ENCODE measurements around the gene GCN1. TPM values are rescaled to one million over a fixed set of nuclear protein-coding genes. Genes with fewer than 3 reads are reported as not detected.

Gene GCN1
- total RNA-seq, 1 experiment from 2014 or later, result 181 TPM

DNA sequence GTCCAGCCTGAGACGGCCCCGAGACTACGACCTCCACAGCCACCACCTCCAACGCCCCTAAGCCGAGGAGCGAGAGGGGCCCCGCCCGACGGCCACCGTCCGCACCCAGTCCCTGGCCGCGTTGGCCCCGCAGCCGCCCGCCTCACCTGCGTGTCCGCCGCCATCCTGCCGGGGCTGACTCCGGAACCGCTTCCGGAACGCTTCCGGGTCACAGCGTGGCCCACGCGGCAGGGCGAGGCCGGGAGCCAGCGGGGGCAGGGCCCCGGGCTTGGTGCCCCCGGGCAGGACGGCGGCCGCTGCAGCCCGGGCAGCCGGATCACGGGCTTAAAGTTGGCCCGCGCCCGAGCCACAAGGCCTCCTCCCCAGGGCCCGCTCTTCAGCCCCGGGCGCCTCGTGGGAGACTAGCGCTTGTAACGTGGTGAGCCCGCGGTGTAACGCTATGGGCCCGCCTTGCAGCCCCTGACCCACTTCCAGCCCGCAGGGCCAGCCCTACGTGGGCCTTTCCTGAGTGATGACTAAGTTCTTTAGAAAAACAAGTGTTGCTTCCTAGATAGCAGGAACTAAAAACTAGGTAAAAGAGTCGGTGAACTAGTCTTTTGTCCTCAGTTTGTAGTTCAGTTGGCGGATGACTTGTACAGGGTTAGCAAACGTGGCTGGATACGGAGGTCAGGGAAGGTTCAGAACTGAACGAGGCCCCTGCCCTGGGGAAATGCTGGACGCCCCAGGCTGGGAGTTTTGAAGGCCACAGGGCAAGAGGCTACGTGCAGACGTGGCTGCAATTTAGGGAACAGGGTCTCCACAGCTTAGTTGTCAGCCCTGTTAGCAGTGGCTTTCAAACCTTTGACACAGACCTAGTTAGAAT lies at the start of gene GCN1 (continued):
- TF ChIP-seq, protein P1, sequence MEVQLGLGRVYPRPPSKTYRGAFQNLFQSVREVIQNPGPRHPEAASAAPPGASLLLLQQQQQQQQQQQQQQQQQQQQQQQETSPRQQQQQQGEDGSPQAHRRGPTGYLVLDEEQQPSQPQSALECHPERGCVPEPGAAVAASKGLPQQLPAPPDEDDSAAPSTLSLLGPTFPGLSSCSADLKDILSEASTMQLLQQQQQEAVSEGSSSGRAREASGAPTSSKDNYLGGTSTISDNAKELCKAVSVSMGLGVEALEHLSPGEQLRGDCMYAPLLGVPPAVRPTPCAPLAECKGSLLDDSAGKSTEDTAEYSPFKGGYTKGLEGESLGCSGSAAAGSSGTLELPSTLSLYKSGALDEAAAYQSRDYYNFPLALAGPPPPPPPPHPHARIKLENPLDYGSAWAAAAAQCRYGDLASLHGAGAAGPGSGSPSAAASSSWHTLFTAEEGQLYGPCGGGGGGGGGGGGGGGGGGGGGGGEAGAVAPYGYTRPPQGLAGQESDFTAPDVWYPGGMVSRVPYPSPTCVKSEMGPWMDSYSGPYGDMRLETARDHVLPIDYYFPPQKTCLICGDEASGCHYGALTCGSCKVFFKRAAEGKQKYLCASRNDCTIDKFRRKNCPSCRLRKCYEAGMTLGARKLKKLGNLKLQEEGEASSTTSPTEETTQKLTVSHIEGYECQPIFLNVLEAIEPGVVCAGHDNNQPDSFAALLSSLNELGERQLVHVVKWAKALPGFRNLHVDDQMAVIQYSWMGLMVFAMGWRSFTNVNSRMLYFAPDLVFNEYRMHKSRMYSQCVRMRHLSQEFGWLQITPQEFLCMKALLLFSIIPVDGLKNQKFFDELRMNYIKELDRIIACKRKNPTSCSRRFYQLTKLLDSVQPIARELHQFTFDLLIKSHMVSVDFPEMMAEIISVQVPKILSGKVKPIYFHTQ (CRISPR knock-in tag; IDR thresholded peaks at IDR 0.05), result peak; percentile 86
- 0 out of 2 replicates have a peak, but pooled peaks have one; percentile 69 for TF ChIP-seq CBFB (CRISPR knock-in tag; IDR thresholded peaks at IDR 0.05; ENCODE audit: low read depth)
- peak; percentile 91 for TF ChIP-seq SP1 (CRISPR knock-in tag; conservative IDR thresholded peaks at IDR 0.05)
- TF ChIP-seq IRF2 (CRISPR knock-in tag; IDR thresholded peaks at IDR 0.05; ENCODE audit: borderline replicate concordance, low read depth), result 0 out of 2 replicates have a peak, but pooled peaks have one; percentile 30
- TF ChIP-seq, protein P2, sequence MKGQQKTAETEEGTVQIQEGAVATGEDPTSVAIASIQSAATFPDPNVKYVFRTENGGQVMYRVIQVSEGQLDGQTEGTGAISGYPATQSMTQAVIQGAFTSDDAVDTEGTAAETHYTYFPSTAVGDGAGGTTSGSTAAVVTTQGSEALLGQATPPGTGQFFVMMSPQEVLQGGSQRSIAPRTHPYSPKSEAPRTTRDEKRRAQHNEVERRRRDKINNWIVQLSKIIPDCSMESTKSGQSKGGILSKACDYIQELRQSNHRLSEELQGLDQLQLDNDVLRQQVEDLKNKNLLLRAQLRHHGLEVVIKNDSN (CRISPR knock-in tag; IDR thresholded peaks at IDR 0.05), result peak; percentile 61; the same call in 1 of the 2 replicates
- no peak for TF ChIP-seq ZNF232 (CRISPR knock-in tag; IDR thresholded peaks at IDR 0.05)
- TF ChIP-seq, protein P3, sequence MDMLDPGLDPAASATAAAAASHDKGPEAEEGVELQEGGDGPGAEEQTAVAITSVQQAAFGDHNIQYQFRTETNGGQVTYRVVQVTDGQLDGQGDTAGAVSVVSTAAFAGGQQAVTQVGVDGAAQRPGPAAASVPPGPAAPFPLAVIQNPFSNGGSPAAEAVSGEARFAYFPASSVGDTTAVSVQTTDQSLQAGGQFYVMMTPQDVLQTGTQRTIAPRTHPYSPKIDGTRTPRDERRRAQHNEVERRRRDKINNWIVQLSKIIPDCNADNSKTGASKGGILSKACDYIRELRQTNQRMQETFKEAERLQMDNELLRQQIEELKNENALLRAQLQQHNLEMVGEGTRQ (CRISPR knock-in tag; IDR thresholded peaks at IDR 0.05), result peak; percentile 70
- TF ChIP-seq HMGA2 (CRISPR knock-in tag; IDR thresholded peaks at IDR 0.05), result no peak
- peak; percentile 92 for TF ChIP-seq FOXK1 (CRISPR knock-in tag; IDR thresholded peaks at IDR 0.05)
- TF ChIP-seq ZNF121 (CRISPR knock-in tag; IDR thresholded peaks at IDR 0.05), result no peak
- peak; percentile 93 for TF ChIP-seq ELF4 (CRISPR knock-in tag; IDR thresholded peaks at IDR 0.05; ENCODE audit: low read depth)
- peak; percentile 89; the same call in 1 of the 2 replicates for TF ChIP-seq TP53 (CRISPR knock-in tag; IDR thresholded peaks at IDR 0.05)
- TF ChIP-seq, protein P4, sequence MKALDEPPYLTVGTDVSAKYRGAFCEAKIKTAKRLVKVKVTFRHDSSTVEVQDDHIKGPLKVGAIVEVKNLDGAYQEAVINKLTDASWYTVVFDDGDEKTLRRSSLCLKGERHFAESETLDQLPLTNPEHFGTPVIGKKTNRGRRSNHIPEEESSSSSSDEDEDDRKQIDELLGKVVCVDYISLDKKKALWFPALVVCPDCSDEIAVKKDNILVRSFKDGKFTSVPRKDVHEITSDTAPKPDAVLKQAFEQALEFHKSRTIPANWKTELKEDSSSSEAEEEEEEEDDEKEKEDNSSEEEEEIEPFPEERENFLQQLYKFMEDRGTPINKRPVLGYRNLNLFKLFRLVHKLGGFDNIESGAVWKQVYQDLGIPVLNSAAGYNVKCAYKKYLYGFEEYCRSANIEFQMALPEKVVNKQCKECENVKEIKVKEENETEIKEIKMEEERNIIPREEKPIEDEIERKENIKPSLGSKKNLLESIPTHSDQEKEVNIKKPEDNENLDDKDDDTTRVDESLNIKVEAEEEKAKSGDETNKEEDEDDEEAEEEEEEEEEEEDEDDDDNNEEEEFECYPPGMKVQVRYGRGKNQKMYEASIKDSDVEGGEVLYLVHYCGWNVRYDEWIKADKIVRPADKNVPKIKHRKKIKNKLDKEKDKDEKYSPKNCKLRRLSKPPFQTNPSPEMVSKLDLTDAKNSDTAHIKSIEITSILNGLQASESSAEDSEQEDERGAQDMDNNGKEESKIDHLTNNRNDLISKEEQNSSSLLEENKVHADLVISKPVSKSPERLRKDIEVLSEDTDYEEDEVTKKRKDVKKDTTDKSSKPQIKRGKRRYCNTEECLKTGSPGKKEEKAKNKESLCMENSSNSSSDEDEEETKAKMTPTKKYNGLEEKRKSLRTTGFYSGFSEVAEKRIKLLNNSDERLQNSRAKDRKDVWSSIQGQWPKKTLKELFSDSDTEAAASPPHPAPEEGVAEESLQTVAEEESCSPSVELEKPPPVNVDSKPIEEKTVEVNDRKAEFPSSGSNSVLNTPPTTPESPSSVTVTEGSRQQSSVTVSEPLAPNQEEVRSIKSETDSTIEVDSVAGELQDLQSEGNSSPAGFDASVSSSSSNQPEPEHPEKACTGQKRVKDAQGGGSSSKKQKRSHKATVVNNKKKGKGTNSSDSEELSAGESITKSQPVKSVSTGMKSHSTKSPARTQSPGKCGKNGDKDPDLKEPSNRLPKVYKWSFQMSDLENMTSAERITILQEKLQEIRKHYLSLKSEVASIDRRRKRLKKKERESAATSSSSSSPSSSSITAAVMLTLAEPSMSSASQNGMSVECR (CRISPR knock-in tag; IDR thresholded peaks at IDR 0.05; ENCODE audit: borderline replicate concordance), result peak; percentile 77; the same call in 1 of the 2 replicates
- TF ChIP-seq FOXP1 (CRISPR knock-in tag; IDR thresholded peaks at IDR 0.05; ENCODE audit: borderline replicate concordance), result peak; percentile 98
- TF ChIP-seq NR3C1 (CRISPR knock-in tag; conservative IDR thresholded peaks at IDR 0.05; ENCODE audit: low read depth), result peak; percentile 94; the same call in 1 of the 2 replicates
- TF ChIP-seq OVOL2 (CRISPR knock-in tag; IDR thresholded peaks at IDR 0.05; ENCODE audit: borderline replicate concordance), result no peak; the same call in 1 of the 2 replicates
- TF ChIP-seq NFYB (CRISPR knock-in tag; conservative IDR thresholded peaks at IDR 0.05; ENCODE audit: low read depth), result no peak
- TF ChIP-seq, protein P5, sequence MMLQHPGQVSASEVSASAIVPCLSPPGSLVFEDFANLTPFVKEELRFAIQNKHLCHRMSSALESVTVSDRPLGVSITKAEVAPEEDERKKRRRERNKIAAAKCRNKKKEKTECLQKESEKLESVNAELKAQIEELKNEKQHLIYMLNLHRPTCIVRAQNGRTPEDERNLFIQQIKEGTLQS (CRISPR knock-in tag; conservative IDR thresholded peaks at IDR 0.05), result 0 out of 2 replicates have a peak, but pooled peaks have one; percentile 57
- TF ChIP-seq, protein P6, sequence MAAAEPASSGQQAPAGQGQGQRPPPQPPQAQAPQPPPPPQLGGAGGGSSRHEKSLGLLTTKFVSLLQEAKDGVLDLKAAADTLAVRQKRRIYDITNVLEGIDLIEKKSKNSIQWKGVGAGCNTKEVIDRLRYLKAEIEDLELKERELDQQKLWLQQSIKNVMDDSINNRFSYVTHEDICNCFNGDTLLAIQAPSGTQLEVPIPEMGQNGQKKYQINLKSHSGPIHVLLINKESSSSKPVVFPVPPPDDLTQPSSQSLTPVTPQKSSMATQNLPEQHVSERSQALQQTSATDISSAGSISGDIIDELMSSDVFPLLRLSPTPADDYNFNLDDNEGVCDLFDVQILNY (CRISPR knock-in tag; IDR thresholded peaks at IDR 0.05), result peak; percentile 82; the same call in 1 of the 2 replicates
- no peak for TF ChIP-seq GTF2I (CRISPR knock-in tag; conservative IDR thresholded peaks at IDR 0.05)
- peak; percentile 51; the same call in 1 of the 2 replicates for TF ChIP-seq SMAD4 (CRISPR knock-in tag; IDR thresholded peaks at IDR 0.05)
- TF ChIP-seq, protein P7, sequence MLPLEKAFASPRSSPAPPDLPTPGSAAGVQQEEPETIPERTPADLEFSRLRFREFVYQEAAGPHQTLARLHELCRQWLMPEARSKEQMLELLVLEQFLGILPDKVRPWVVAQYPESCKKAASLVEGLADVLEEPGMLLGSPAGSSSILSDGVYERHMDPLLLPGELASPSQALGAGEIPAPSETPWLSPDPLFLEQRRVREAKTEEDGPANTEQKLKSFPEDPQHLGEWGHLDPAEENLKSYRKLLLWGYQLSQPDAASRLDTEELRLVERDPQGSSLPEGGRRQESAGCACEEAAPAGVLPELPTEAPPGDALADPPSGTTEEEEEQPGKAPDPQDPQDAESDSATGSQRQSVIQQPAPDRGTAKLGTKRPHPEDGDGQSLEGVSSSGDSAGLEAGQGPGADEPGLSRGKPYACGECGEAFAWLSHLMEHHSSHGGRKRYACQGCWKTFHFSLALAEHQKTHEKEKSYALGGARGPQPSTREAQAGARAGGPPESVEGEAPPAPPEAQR (CRISPR knock-in tag; IDR thresholded peaks at IDR 0.05), result no peak
- TF ChIP-seq, protein P8, sequence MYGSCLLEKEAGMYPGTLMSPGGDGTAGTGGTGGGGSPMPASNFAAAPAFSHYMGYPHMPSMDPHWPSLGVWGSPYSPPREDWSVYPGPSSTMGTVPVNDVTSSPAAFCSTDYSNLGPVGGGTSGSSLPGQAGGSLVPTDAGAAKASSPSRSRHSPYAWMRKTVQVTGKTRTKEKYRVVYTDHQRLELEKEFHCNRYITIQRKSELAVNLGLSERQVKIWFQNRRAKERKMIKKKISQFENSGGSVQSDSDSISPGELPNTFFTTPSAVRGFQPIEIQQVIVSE (CRISPR knock-in tag; IDR thresholded peaks at IDR 0.05; ENCODE audit: borderline replicate concordance), result no peak
